Fibroblast of lung (primary cell): ENCODE measurements around the gene PLB1. TPM values are rescaled to one million over a fixed set of nuclear protein-coding genes. Genes with fewer than 3 reads are reported as not detected.

ENCODE experiments used
- DNase-seq, 2 donors: peaks; one replicate each; pipeline versions ENCODE4 v3.0.0 to v3.0.0-alpha.2; 2010; ENCODE audit warnings: low read depth in 2 of 2
- H2AFZ ChIP-seq: 2 replicates; pipeline ENCODE4 v1.5.1; 2012; ENCODE audit warnings: low read length, control low read depth, inconsistent platforms
- H3K27ac ChIP-seq: 2 replicates; pipeline ENCODE4 v1.5.1; 2011; ENCODE audit warnings: low read length, control low read depth; ENCODE audit not compliant: insufficient read depth
- H3K27me3 ChIP-seq: 2 replicates; pipeline ENCODE4 v1.5.1; 2011; ENCODE audit warnings: mild to moderate bottlenecking, low read length; ENCODE audit not compliant: control insufficient read depth, insufficient read depth
- H3K36me3 ChIP-seq: 2 replicates; pipeline ENCODE4 v1.5.1; 2011; ENCODE audit warnings: low read length; ENCODE audit not compliant: control insufficient read depth, insufficient read depth
- H3K4me1 ChIP-seq: 2 replicates; pipeline ENCODE4 v1.5.1; 2011; ENCODE audit warnings: low read length; ENCODE audit not compliant: control insufficient read depth, insufficient read depth; ENCODE audit errors: extremely low read depth
- H3K4me2 ChIP-seq: 2 replicates; pipeline ENCODE4 v1.5.1; 2011; ENCODE audit warnings: low read length, control low read depth; ENCODE audit not compliant: insufficient read depth; ENCODE audit errors: extremely low read depth
- H3K4me3 ChIP-seq, 4 experiments: fragments of 200-600 bp in 1 of 4; sonication (generic) in 1 of 4; replicated peaks in 1 of 4; 2 replicates each; pipeline ENCODE4 v1.5.1; 2011 to 2016; ENCODE audit warnings: low read length in 4 of 4, low read depth in 3 of 4, mild to moderate bottlenecking in 3 of 4, control low read depth in 2 of 4, inconsistent platforms in 1 of 4, mixed read lengths in 1 of 4; ENCODE audit not compliant: insufficient read depth in 1 of 4; ENCODE audit errors: control extremely low read depth in 1 of 4
- H3K79me2 ChIP-seq: 2 replicates; pipeline ENCODE4 v1.5.1; 2012; ENCODE audit warnings: mild to moderate bottlenecking, low read length, inconsistent platforms; ENCODE audit not compliant: control insufficient read depth, insufficient read depth
- H3K9ac ChIP-seq: 2 replicates; pipeline ENCODE4 v1.5.1; 2011; ENCODE audit warnings: mild to moderate bottlenecking, low read length, control low read depth; ENCODE audit not compliant: insufficient read depth
- H3K9me3 ChIP-seq: 2 replicates; pipeline ENCODE4 v1.5.1; 2012; ENCODE audit warnings: low read depth, low read length; ENCODE audit not compliant: control insufficient read depth, insufficient read depth
- H4K20me1 ChIP-seq: 2 replicates; pipeline ENCODE4 v1.5.1; 2011; ENCODE audit warnings: low read length; ENCODE audit not compliant: control insufficient read depth, insufficient read depth; ENCODE audit errors: extremely low read depth
- EZH2 ChIP-seq: IDR thresholded peaks from 2 replicates; pipeline ENCODE4 v1.5.1; 2012; ENCODE audit warnings: low read length, control low read depth, mild to moderate bottlenecking; ENCODE audit errors: missing control alignments
- polyA plus RNA-seq, 2 donors: library from polyadenylated mRNA; depleted of rRNA in 1 of 2; stranded (reverse) in 1 of 2; unstranded in 1 of 2; fragments of >200 nt; gene quantifications; 2 replicates each; pipeline ENCODE4 v1.2.1, GENCODE V29; 2011 to 2012; ENCODE audit warnings: missing spikeins in 1 of 2
- total RNA-seq: library from RNA; depleted of rRNA; stranded (reverse); fragments of >200 nt; gene quantifications from 2 replicates; pipeline ENCODE4 v1.2.1, GENCODE V29; 2014
- TF ChIP-seq, protein P1 (sequence below), 2 donors: IDR thresholded peaks in 1 of 2; conservative IDR thresholded peaks in 1 of 2; 1 replicate in 1 of 2; 2 replicates in 1 of 2; pipeline ENCODE4 v1.5.1; 2011 to 2012; ENCODE audit warnings: low read length in 2 of 2, control low read depth in 1 of 2, inconsistent platforms in 1 of 2, low read depth in 1 of 2, mild to moderate bottlenecking in 1 of 2

Gene PLB1
- total and polyA plus RNA-seq, 2 donors (not counting 1 experiment from before 2014, with no cell fraction given): 0.70 to 1.8 TPM

DNA sequence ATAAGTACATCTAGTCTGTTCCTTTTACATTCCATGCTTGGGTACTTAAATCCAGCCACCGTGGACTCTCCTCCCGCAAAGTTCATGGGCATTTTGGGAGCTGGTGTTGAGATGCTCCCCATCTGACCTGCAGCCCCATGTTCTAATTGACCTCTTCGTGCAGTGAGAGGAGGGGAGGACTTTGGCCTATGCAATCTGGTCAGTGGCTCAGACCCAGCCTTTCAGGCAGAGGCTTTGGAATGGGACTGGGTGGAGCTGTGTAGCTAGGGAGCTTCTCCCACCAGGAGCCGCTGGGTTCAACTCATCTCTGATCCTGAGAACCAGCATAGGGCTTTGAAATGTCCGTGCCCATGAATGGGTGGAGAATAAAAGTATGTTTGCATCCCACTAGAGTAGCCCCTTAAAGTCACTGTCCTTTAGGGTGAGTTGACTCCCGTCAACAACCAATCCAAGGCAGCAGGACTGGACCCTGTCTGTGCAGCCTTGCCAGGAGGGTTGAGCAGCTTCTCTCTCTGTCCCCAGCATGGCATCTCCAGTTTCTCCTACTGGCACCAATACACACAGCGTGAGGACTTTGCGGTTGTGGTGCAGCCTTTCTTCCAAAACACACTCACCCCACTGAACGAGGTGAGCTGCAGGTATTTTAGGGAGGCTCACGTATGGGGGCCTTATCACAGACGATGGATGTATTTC is 135.8 kb downstream of the PLB1 start:
- H3K27me3 ChIP-seq: no peaks in the 10 kb centered on the region
- H3K4me3 ChIP-seq: no peak overlapping the region
- H3K9me3 ChIP-seq: no peaks in the 10 kb centered on the region
- no peak overlapping the region for H3K4me2 ChIP-seq
- H3K36me3 ChIP-seq: no peaks in the 10 kb centered on the region
- H4K20me1 ChIP-seq: no peaks in the 10 kb centered on the region
- no peak overlapping the region for H3K9ac ChIP-seq
- no peaks in the 10 kb centered on the region for H3K79me2 ChIP-seq
- H3K4me1 ChIP-seq: peaks cover 2% of the 10 kb centered on the region
- no peak for DNase-seq
- no peak overlapping the region for H3K27ac ChIP-seq
- no peak overlapping the region for H2AFZ ChIP-seq
- TF ChIP-seq EZH2: no peak
- TF ChIP-seq, protein P1, sequence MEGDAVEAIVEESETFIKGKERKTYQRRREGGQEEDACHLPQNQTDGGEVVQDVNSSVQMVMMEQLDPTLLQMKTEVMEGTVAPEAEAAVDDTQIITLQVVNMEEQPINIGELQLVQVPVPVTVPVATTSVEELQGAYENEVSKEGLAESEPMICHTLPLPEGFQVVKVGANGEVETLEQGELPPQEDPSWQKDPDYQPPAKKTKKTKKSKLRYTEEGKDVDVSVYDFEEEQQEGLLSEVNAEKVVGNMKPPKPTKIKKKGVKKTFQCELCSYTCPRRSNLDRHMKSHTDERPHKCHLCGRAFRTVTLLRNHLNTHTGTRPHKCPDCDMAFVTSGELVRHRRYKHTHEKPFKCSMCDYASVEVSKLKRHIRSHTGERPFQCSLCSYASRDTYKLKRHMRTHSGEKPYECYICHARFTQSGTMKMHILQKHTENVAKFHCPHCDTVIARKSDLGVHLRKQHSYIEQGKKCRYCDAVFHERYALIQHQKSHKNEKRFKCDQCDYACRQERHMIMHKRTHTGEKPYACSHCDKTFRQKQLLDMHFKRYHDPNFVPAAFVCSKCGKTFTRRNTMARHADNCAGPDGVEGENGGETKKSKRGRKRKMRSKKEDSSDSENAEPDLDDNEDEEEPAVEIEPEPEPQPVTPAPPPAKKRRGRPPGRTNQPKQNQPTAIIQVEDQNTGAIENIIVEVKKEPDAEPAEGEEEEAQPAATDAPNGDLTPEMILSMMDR (conservative IDR thresholded peaks at IDR 0.05 in 1 of 2, IDR thresholded peaks at IDR 0.05 in 1 of 2; ENCODE audit: low read depth in 1 of 2, low read length in 2 of 2): no peak

DNA sequence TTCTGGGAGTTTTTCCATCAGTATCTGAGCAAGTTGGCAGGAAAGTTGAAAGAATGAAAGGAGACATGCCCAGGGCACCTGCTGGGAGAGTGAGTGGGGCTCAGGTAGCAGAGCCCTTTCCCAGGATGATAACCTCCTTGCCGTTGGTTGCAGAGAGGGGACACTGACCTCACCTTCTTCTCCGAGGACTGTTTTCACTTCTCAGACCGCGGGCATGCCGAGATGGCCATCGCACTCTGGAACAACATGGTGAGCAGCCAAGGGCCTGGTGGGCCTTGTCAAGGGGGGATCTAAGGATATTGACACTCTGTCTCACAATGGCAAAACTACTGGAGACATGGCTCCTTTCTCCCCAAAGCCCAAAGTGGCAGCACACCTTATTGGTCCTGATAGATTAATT is 136.9 kb downstream of the PLB1 start:
- Histone ChIP-seq H2AFZ (no peak overlapping the region), H3K4me2 (no peak overlapping the region), H3K27ac (no peak overlapping the region), H4K20me1 (no peaks in the 10 kb centered on the region), H3K79me2 (no peaks in the 10 kb centered on the region), H3K27me3 (no peaks in the 10 kb centered on the region), H3K9ac (no peak overlapping the region), H3K4me1 (no peaks in the 10 kb centered on the region), H3K4me3 (no peak overlapping the region), H3K9me3 (no peaks in the 10 kb centered on the region), H3K36me3 (no peaks in the 10 kb centered on the region)
- no peak for TF ChIP-seq EZH2
- TF ChIP-seq, protein P1 (conservative IDR thresholded peaks at IDR 0.05 in 1 of 2, IDR thresholded peaks at IDR 0.05 in 1 of 2; ENCODE audit: low read depth in 1 of 2, low read length in 2 of 2): no peak
- no peak for DNase-seq

- H3K79me2 ChIP-seq: no peaks in the 10 kb centered on the region
- H3K9ac ChIP-seq: no peak overlapping the region
- TF ChIP-seq, protein P1 (conservative IDR thresholded peaks at IDR 0.05 in 1 of 2, IDR thresholded peaks at IDR 0.05 in 1 of 2; ENCODE audit: low read depth in 1 of 2, low read length in 2 of 2): no peak
- no peak for TF ChIP-seq EZH2
Measured at GRCh38 chr2:28633204-28633603, 137.3 kb downstream of the PLB1 start.

More at GRCh38 chr2:28633204-28633603, 137.3 kb downstream of the PLB1 start:
- no peak for DNase-seq
- Histone ChIP-seq H3K27ac (no peak overlapping the region), H3K9me3 (no peaks in the 10 kb centered on the region), H4K20me1 (no peaks in the 10 kb centered on the region), H2AFZ (no peak overlapping the region), H3K36me3 (no peaks in the 10 kb centered on the region), H3K27me3 (no peaks in the 10 kb centered on the region), H3K4me2 (no peak overlapping the region), H3K4me1 (no peaks in the 10 kb centered on the region), H3K4me3 (no peak overlapping the region)
